Measurements from ENCODE around the gene ZNF444. TPM values are rescaled to one million over a fixed set of nuclear protein-coding genes. Genes with fewer than 3 reads are reported as not detected.
A peak's percentile ranks its signal among the peaks of the same experiment; 100 is the strongest.

Gene ZNF444
- total and polyA plus RNA-seq, 9 of the 15 experiments (the other 6 are each of a cell fraction or from before 2014, with no cell fraction given) = 0.39 to 40.0 (median 6.9) TPM

DNA sequence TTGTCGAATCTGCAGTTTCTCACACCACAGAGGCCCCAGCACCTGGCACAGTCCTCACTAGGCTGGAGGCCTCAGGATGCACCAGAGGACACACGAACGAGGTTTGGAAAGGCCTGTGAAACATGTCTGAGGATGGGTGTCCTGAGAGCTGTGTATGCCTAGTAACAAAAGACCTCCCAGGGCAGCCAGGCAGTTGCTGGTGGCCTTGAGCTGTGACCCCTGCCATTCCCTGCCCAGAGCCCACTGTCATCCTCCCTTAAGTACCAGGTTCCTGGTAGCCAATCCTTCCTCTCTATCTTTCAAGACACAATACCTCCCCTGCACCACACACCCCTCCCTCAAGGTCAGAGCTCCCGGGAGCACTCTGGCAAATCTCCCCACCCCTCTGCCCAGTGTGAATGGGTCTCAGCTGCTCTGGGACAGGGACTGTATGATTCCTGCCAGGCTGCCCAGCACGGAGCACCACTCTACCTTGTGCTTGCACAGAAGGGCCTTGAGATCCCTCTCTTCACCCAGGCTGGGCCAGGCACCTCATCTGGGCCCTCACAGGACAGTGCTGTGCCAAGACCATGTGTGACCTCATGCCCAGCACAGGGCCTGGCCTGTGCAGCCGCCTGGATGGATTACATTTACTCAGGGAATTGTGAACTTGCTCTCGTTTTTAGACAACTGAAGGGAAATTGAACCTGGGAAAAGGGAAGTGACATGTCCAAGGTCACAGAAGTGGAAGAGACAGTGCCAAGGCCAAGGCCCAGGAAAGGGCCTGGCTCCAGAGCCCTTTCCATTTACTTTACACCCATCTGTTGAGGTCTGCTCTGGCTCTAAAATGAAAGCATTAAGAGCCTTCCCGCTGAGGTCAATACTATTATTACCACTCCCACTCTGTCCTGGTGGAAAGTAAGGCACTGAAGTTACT, 22.2 kb upstream of the ZNF444 start:
- H3K9me3 ChIP-seq (replicated peaks; ENCODE audit: control insufficient read depth, insufficient read depth, low read depth, low read length) = no peaks in the 10 kb centered on the region
- CTCF ChIA-PET (ENCODE audit: low intra/inter-chr PET ratio) = no interaction called here
- ATAC-seq (no peak), DNase-seq (ENCODE audit: extremely low read depth in 1 of 4, low spot score in 3 of 4) (no peak), FAIRE-seq (no peak)
- peaks cover 65% of the 10 kb centered on the region for H3K79me2 ChIP-seq (ENCODE audit: control insufficient read depth, insufficient read depth, low read length)
- in situ Hi-C loops (cut with MboI) (no loop called here), intact Hi-C loops (cut with micrococcal nuclease) (no loop called here)
- no peak overlapping the region for H2AFZ ChIP-seq (ENCODE audit: low read depth, low read length)
- peak overlapping the region; percentile 99 for H3K27ac ChIP-seq (ENCODE audit: extremely low read depth, low read depth, low read length)
- 60% methylated on average over 8 of the region's 8 CpGs for WGBS (ENCODE audit: insufficient coverage, low coverage, missing lambda C conversion rate)
- peak overlapping the region; percentile 85 for H3K4me2 ChIP-seq (ENCODE audit: insufficient read depth, low read length)
- peaks cover 34% of the 10 kb centered on the region for H4K20me1 ChIP-seq (replicated peaks; ENCODE audit: control insufficient read depth, insufficient read depth, low read length)
- POLR2A ChIA-PET = interaction anchor here (0.7 to 1.0 kb wide), 2 partner anchors 8 to 148 kb away, joined by 3 to 5 read pairs; no protein-coding TSS in a partner anchor
- peaks cover 39% of the 10 kb centered on the region for H3K36me3 ChIP-seq (ENCODE audit: control insufficient read depth, insufficient read depth, low read length)
- H3K27me3 ChIP-seq (ENCODE audit: control insufficient read depth in 2 of 2, insufficient read depth in 2 of 2, low read length in 2 of 2) = no peaks in the 10 kb centered on the region
- TSS peak; percentile 34 for BruUV-seq (replicated peaks)
- no peak for TF ChIP-seq CAMTA2 (CRISPR knock-in tag; conservative IDR thresholded peaks at IDR 0.05)
- peak; percentile 83 for TF ChIP-seq SPI1 (IDR thresholded peaks at IDR 0.05; ENCODE audit: borderline replicate concordance, low read depth, low read length)
- peak; percentile 65 for TF ChIP-seq ESRRA (IDR thresholded peaks at IDR 0.05; ENCODE audit: borderline replicate concordance, low read depth)
- peak; percentile 26 for TF ChIP-seq KDM5B (IDR thresholded peaks at IDR 0.05; ENCODE audit: insufficient replicate concordance, low read depth, low read length)
- TF ChIP-seq DDX20 (tag; IDR thresholded peaks at IDR 0.05; ENCODE audit: low read depth) = no peak
- peaks cover 19 to 60% of the 10 kb centered on the region in 2 experiments for H3K4me1 ChIP-seq (replicated peaks in 1 of 2; ENCODE audit: control insufficient read depth in 2 of 2, insufficient read depth in 2 of 2, low read length in 2 of 2)
- H3K9ac ChIP-seq (ENCODE audit: insufficient read depth in 1 of 2, low read depth in 2 of 2, low read length in 2 of 2) = peak overlapping the region; percentile 98 to 99
- H3K9me1 ChIP-seq (ENCODE audit: control insufficient read depth, insufficient read depth, low read length) = peaks cover 9% of the 10 kb centered on the region
- H3K4me3 ChIP-seq = peak overlapping the region; percentile 95
